Fibroblast of lung (primary cell): ENCODE measurements around the gene ABCG8. TPM values are rescaled to one million over a fixed set of nuclear protein-coding genes. Genes with fewer than 3 reads are reported as not detected.
A peak's percentile ranks its signal among the peaks of the same experiment; 100 is the strongest.

Experiments
- DNase-seq, 2 donors: peaks; one replicate each; pipeline versions ENCODE4 v3.0.0 to v3.0.0-alpha.2; 2010; ENCODE audit warnings: low read depth in 2 of 2
- H2AFZ ChIP-seq: 2 replicates; pipeline ENCODE4 v1.5.1; 2012; ENCODE audit warnings: low read length, control low read depth, inconsistent platforms
- H3K27ac ChIP-seq: 2 replicates; pipeline ENCODE4 v1.5.1; 2011; ENCODE audit warnings: low read length, control low read depth; ENCODE audit not compliant: insufficient read depth
- H3K27me3 ChIP-seq: 2 replicates; pipeline ENCODE4 v1.5.1; 2011; ENCODE audit warnings: mild to moderate bottlenecking, low read length; ENCODE audit not compliant: control insufficient read depth, insufficient read depth
- H3K36me3 ChIP-seq: 2 replicates; pipeline ENCODE4 v1.5.1; 2011; ENCODE audit warnings: low read length; ENCODE audit not compliant: control insufficient read depth, insufficient read depth
- H3K4me1 ChIP-seq: 2 replicates; pipeline ENCODE4 v1.5.1; 2011; ENCODE audit warnings: low read length; ENCODE audit not compliant: control insufficient read depth, insufficient read depth; ENCODE audit errors: extremely low read depth
- H3K4me2 ChIP-seq: 2 replicates; pipeline ENCODE4 v1.5.1; 2011; ENCODE audit warnings: low read length, control low read depth; ENCODE audit not compliant: insufficient read depth; ENCODE audit errors: extremely low read depth
- H3K4me3 ChIP-seq, 4 experiments: fragments of 200-600 bp in 1 of 4; sonication (generic) in 1 of 4; replicated peaks in 1 of 4; 2 replicates each; pipeline ENCODE4 v1.5.1; 2011 to 2016; ENCODE audit warnings: low read length in 4 of 4, low read depth in 3 of 4, mild to moderate bottlenecking in 3 of 4, control low read depth in 2 of 4, inconsistent platforms in 1 of 4, mixed read lengths in 1 of 4; ENCODE audit not compliant: insufficient read depth in 1 of 4; ENCODE audit errors: control extremely low read depth in 1 of 4
- H3K79me2 ChIP-seq: 2 replicates; pipeline ENCODE4 v1.5.1; 2012; ENCODE audit warnings: mild to moderate bottlenecking, low read length, inconsistent platforms; ENCODE audit not compliant: control insufficient read depth, insufficient read depth
- H3K9ac ChIP-seq: 2 replicates; pipeline ENCODE4 v1.5.1; 2011; ENCODE audit warnings: mild to moderate bottlenecking, low read length, control low read depth; ENCODE audit not compliant: insufficient read depth
- H3K9me3 ChIP-seq: 2 replicates; pipeline ENCODE4 v1.5.1; 2012; ENCODE audit warnings: low read depth, low read length; ENCODE audit not compliant: control insufficient read depth, insufficient read depth
- H4K20me1 ChIP-seq: 2 replicates; pipeline ENCODE4 v1.5.1; 2011; ENCODE audit warnings: low read length; ENCODE audit not compliant: control insufficient read depth, insufficient read depth; ENCODE audit errors: extremely low read depth
- CTCF ChIP-seq, 2 donors: IDR thresholded peaks in 1 of 2; conservative IDR thresholded peaks in 1 of 2; 1 replicate in 1 of 2; 2 replicates in 1 of 2; pipeline ENCODE4 v1.5.1; 2011 to 2012; ENCODE audit warnings: low read length in 2 of 2, control low read depth in 1 of 2, inconsistent platforms in 1 of 2, low read depth in 1 of 2, mild to moderate bottlenecking in 1 of 2
- EZH2 ChIP-seq: IDR thresholded peaks from 2 replicates; pipeline ENCODE4 v1.5.1; 2012; ENCODE audit warnings: low read length, control low read depth, mild to moderate bottlenecking; ENCODE audit errors: missing control alignments
- polyA plus RNA-seq, 2 donors: library from polyadenylated mRNA; depleted of rRNA in 1 of 2; stranded (reverse) in 1 of 2; unstranded in 1 of 2; fragments of >200 nt; gene quantifications; 2 replicates each; pipeline ENCODE4 v1.2.1, GENCODE V29; 2011 to 2012; ENCODE audit warnings: missing spikeins in 1 of 2
- total RNA-seq: library from RNA; depleted of rRNA; stranded (reverse); fragments of >200 nt; gene quantifications from 2 replicates; pipeline ENCODE4 v1.2.1, GENCODE V29; 2014

The ABCG8 gene
- total and polyA plus RNA-seq, 2 donors (not counting 1 experiment from before 2014, with no cell fraction given) = not detected

GRCh38 chr2:43831543-43832294 is 7.1 kb upstream of the ABCG8 start:
- no peaks in the 10 kb centered on the region for H3K9me3 ChIP-seq
- no peaks in the 10 kb centered on the region for H4K20me1 ChIP-seq
- peak overlapping the region in 1 of 4 experiments; percentile 30 for H3K4me3 ChIP-seq
- no peak overlapping the region for H3K4me2 ChIP-seq
- no peak overlapping the region for H3K27ac ChIP-seq
- no peak overlapping the region for H3K9ac ChIP-seq
- no peaks in the 10 kb centered on the region for H3K79me2 ChIP-seq
- DNase-seq = peak in 1 of 2 donors; percentile 4
- H3K27me3 ChIP-seq = peaks cover 13% of the 10 kb centered on the region
- no peak overlapping the region for H2AFZ ChIP-seq
- no peaks in the 10 kb centered on the region for H3K4me1 ChIP-seq
- TF ChIP-seq CTCF (conservative IDR thresholded peaks at IDR 0.05 in 1 of 2, IDR thresholded peaks at IDR 0.05 in 1 of 2; ENCODE audit: low read depth in 1 of 2, low read length in 2 of 2) (no peak), EZH2 (no peak)
- no peaks in the 10 kb centered on the region for H3K36me3 ChIP-seq

GRCh38 chr2:43832457-43832856 is 6.3 kb upstream of the ABCG8 start:
- Histone ChIP-seq H3K4me2 (no peak overlapping the region), H3K27me3 (peaks cover 13% of the 10 kb centered on the region), H3K9ac (no peak overlapping the region), H3K4me3 (no peak overlapping the region), H3K9me3 (no peaks in the 10 kb centered on the region), H2AFZ (no peak overlapping the region), H3K27ac (no peak overlapping the region), H4K20me1 (no peaks in the 10 kb centered on the region), H3K36me3 (no peaks in the 10 kb centered on the region), H3K4me1 (no peaks in the 10 kb centered on the region), H3K79me2 (no peaks in the 10 kb centered on the region)
- peak; percentile 18 to 45 for DNase-seq
- TF ChIP-seq EZH2 = no peak
- TF ChIP-seq CTCF (conservative IDR thresholded peaks at IDR 0.05 in 1 of 2, IDR thresholded peaks at IDR 0.05 in 1 of 2; ENCODE audit: low read depth in 1 of 2, low read length in 2 of 2) = no peak

- H2AFZ ChIP-seq = no peak overlapping the region
- H3K4me2 ChIP-seq = no peak overlapping the region
- DNase-seq = no peak
- no peak overlapping the region for H3K4me3 ChIP-seq
- no peaks in the 10 kb centered on the region for H3K36me3 ChIP-seq
- TF ChIP-seq EZH2 (no peak), CTCF (conservative IDR thresholded peaks at IDR 0.05 in 1 of 2, IDR thresholded peaks at IDR 0.05 in 1 of 2; ENCODE audit: low read depth in 1 of 2, low read length in 2 of 2) (no peak)
- no peaks in the 10 kb centered on the region for H3K79me2 ChIP-seq
- no peaks in the 10 kb centered on the region for H4K20me1 ChIP-seq
- no peak overlapping the region for H3K9ac ChIP-seq
- no peaks in the 10 kb centered on the region for H3K9me3 ChIP-seq
- H3K27ac ChIP-seq = no peak overlapping the region
- no peaks in the 10 kb centered on the region for H3K4me1 ChIP-seq
- H3K27me3 ChIP-seq = peaks cover 4% of the 10 kb centered on the region
These were observed 1.7 kb upstream of the ABCG8 start for GRCh38 chr2:43837033-43837432.
